Left lung (tissue), 10 donors: ENCODE measurements around the gene RBMS3. TPM values are rescaled to one million over a fixed set of nuclear protein-coding genes. Genes with fewer than 3 reads are reported as not detected.

Experiments
- ATAC-seq: fragments of 200-7000 bp; cut with Tn5 transposase; one replicate; pipeline ENCODE4 v1.9.1; 2020; ENCODE audit warnings: moderate library complexity
- DNase-seq, 4 donors: peaks; one replicate each; pipeline ENCODE4 v3.0.0-alpha.2; 2013 to 2020
- H3K27ac ChIP-seq, 2 donors: fragments of 200-600 bp; sonication (generic) in 1 of 2; one replicate each; pipeline versions ENCODE4 v1.5.0 to v1.8.0; 2020 to 2021
- H3K27me3 ChIP-seq, 2 donors: fragments of 200-600 bp; sonication (generic) in 1 of 2; one replicate each; pipeline versions ENCODE4 v1.5.0 to v1.8.0; 2020 to 2021
- H3K36me3 ChIP-seq, 2 donors: fragments of 200-600 bp; sonication (generic) in 1 of 2; one replicate each; pipeline versions ENCODE4 v1.5.0 to v1.8.0; 2020 to 2021
- H3K4me1 ChIP-seq, 2 donors: fragments of 200-600 bp; one replicate each; pipeline ENCODE4 v1.8.0; 2021
- H3K4me3 ChIP-seq, 2 donors: fragments of 200-600 bp; sonication (generic) in 1 of 2; one replicate each; pipeline versions ENCODE4 v1.5.0 to v1.8.0; 2020 to 2021; ENCODE audit warnings: mild to moderate bottlenecking in 1 of 2
- H3K9me3 ChIP-seq, 2 donors: fragments of 200-600 bp; sonication (generic) in 1 of 2; one replicate each; pipeline versions ENCODE4 v1.5.0 to v1.8.0; 2020 to 2021
- intact Hi-C, 2 donors: fragments of 100-400 bp; cut with DNase I; formaldehyde crosslinking; loops; one replicate each; pipeline versions ENCODE4 v1.11.2 to v1.14.2; 2022
- polyA plus RNA-seq, 6 donors: library from polyadenylated mRNA; unstranded; fragments of 120-200 nt; gene quantifications; one replicate each; pipeline ENCODE4 v1.2.1, GENCODE V29; 2013; ENCODE audit not compliant: insufficient read length in 6 of 6
- total RNA-seq, 2 donors: library from RNA; stranded (reverse); fragmentation: NEBNext Ultra II Directional; extraction: Animal tissue kit (Norgen Biotek cat#: 25700); gene quantifications; one replicate each; pipeline ENCODE4 v1.2.1, GENCODE V29; 2021
- TF ChIP-seq, protein P1 (sequence below), 2 donors: fragments of 200-600 bp; sonication (generic) in 1 of 2; IDR thresholded peaks; one replicate each; pipeline versions ENCODE4 v1.5.0 to v1.8.0; 2021; ENCODE audit warnings: antibody characterized with exemption in 2 of 2
- donor health status: DM: no; HTN: yes; CAD: no.
- donor health status: DM: no; HTN: no; CAD: no.

Gene RBMS3
- total and polyA plus RNA-seq, 8 donors = 27.1 to 51.6 (median 37.6) TPM

GRCh38 chr3:29751647-29752314 lies 470.9 kb downstream of the RBMS3 start:
- Histone ChIP-seq H3K4me3 (no peak overlapping the region), H3K27me3 (no peaks in the 10 kb centered on the region), H3K27ac (no peak overlapping the region), H3K9me3 (no peaks in the 10 kb centered on the region), H3K36me3 (no peaks in the 10 kb centered on the region), H3K4me1 (peaks cover 0 to 5% of the 10 kb centered on the region in 2 donors)
- no peak for ATAC-seq
- DNase-seq = peak in 1 of 4 donors; percentile 62
- intact Hi-C loops = no loop called here
- TF ChIP-seq, protein P1, sequence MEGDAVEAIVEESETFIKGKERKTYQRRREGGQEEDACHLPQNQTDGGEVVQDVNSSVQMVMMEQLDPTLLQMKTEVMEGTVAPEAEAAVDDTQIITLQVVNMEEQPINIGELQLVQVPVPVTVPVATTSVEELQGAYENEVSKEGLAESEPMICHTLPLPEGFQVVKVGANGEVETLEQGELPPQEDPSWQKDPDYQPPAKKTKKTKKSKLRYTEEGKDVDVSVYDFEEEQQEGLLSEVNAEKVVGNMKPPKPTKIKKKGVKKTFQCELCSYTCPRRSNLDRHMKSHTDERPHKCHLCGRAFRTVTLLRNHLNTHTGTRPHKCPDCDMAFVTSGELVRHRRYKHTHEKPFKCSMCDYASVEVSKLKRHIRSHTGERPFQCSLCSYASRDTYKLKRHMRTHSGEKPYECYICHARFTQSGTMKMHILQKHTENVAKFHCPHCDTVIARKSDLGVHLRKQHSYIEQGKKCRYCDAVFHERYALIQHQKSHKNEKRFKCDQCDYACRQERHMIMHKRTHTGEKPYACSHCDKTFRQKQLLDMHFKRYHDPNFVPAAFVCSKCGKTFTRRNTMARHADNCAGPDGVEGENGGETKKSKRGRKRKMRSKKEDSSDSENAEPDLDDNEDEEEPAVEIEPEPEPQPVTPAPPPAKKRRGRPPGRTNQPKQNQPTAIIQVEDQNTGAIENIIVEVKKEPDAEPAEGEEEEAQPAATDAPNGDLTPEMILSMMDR (IDR thresholded peaks at IDR 0.05) = no peak

DNA sequence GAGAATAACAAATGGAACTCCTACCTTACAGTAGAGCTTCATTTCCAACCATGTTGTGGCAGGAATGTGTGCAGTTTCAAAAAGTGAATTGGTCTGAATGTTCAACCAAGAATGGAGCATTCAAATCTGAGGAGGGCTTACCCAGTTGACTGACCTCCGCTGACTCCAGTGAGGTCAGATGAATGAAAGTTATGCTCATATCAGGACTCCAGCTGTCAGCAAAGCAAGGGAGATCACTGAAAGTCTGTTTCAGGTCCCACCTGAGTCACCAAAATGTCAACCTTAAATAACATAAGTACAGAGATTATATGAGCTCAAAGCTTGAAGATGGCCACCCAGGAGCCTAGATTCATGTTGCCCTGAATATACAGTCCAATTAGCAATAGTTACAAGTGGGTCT lies 473.5 kb downstream of the RBMS3 start:
- DNase-seq = no peak
- intact Hi-C loops = no loop called here

GRCh38 chr3:29755416-29755815 lies 474.5 kb downstream of the RBMS3 start:
- H3K27ac ChIP-seq = no peak overlapping the region
- H3K4me3 ChIP-seq = no peak overlapping the region
- no peaks in the 10 kb centered on the region for H3K36me3 ChIP-seq
- no peaks in the 10 kb centered on the region for H3K27me3 ChIP-seq
- TF ChIP-seq, protein P1 (IDR thresholded peaks at IDR 0.05) = no peak
- intact Hi-C loops = no loop called here
- H3K4me1 ChIP-seq = peaks cover 19 to 31% of the 10 kb centered on the region in 2 donors
- H3K9me3 ChIP-seq = no peaks in the 10 kb centered on the region
- ATAC-seq = no peak
- DNase-seq = no peak

More for the DNA sequence above, 473.5 kb downstream of the RBMS3 start:
- H3K4me1 ChIP-seq = peaks cover 12 to 22% of the 10 kb centered on the region in 2 donors
- no peak overlapping the region for H3K4me3 ChIP-seq
- TF ChIP-seq, protein P1 (IDR thresholded peaks at IDR 0.05) = no peak
- H3K36me3 ChIP-seq = no peaks in the 10 kb centered on the region
- no peak for ATAC-seq
- no peak overlapping the region for H3K27ac ChIP-seq
- no peaks in the 10 kb centered on the region for H3K9me3 ChIP-seq
- no peaks in the 10 kb centered on the region for H3K27me3 ChIP-seq

GRCh38 chr3:29757054-29757777 lies 476.3 kb downstream of the RBMS3 start:
- TF ChIP-seq, protein P1 (IDR thresholded peaks at IDR 0.05) = no peak
- Histone ChIP-seq H3K36me3 (no peaks in the 10 kb centered on the region), H3K27ac (peak overlapping the region; percentile 67 to 69), H3K4me3 (no peak overlapping the region), H3K4me1 (peaks cover 19 to 40% of the 10 kb centered on the region in 2 donors), H3K9me3 (no peaks in the 10 kb centered on the region), H3K27me3 (no peaks in the 10 kb centered on the region)
- peak in 1 of 4 donors; percentile 49 for DNase-seq
- intact Hi-C loops = no loop called here
- ATAC-seq = peak; percentile 55

DNA sequence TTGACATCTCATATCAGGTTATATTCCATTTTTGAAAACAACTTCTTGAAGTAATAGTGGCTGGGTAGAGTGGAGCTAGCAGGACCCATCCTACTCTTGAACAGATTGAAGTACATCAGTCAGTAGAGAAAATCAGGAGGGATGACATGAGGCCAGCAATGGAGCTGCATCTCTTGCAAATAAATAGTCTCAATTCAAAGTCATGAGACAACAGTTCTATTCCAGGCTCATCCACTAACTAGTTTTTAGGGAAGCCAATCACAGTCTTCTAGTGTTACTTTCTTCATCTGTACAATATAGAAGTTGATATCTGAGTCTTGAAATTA lies 477.2 kb downstream of the RBMS3 start:
- no peaks in the 10 kb centered on the region for H3K9me3 ChIP-seq
- H3K4me3 ChIP-seq = no peak overlapping the region
- intact Hi-C loops = no loop called here
- peak overlapping the region; percentile 67 to 69 for H3K27ac ChIP-seq
- ATAC-seq = peak; percentile 5
- TF ChIP-seq, protein P1 (IDR thresholded peaks at IDR 0.05) = no peak
- H3K36me3 ChIP-seq = no peaks in the 10 kb centered on the region
- no peak for DNase-seq
- no peaks in the 10 kb centered on the region for H3K27me3 ChIP-seq
- peaks cover 19 to 40% of the 10 kb centered on the region in 2 donors for H3K4me1 ChIP-seq
